Measurements from ENCODE around the gene MTOR.

GRCh38 chr1:11286735-11287410 lies 24.5 kb upstream of the MTOR start:
- TF ChIP-seq EZH2 (IDR thresholded peaks at IDR 0.05; ENCODE audit: insufficient read depth, poor library complexity, severe bottlenecking) (no peak), EZH2phosphoT487 (IDR thresholded peaks at IDR 0.05; ENCODE audit: insufficient read depth, low read depth) (no peak)
